ENCODE results near the gene PRKCE.

The PRKCE gene

DNA sequence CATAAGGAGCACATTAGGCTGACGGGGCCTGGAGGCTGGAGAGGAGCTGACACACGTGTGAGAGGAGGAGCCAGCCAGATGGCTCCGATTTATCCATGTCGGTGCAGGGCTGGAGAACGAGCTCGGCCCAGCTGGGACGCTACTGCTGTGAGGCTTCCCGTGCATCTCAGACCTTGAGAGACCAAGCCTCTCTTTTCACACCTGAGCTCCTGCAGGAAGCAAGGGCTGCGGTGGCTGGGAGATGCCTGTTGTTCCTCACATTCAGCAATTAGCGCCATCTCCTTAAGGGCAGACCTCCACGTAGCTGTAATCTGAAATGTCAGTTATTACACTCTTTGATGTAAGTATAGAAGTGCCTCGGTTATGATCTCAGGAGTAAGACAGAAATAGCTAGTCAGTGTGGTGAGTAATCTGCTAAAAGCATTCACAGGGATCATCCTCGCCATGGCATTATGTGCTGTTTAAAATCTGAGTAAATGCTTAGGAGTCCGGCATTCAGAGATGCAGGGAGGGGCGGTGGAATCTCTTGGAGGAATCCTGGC is 107.9 kb downstream of the PRKCE start:
- DNase-seq: no peak

DNA sequence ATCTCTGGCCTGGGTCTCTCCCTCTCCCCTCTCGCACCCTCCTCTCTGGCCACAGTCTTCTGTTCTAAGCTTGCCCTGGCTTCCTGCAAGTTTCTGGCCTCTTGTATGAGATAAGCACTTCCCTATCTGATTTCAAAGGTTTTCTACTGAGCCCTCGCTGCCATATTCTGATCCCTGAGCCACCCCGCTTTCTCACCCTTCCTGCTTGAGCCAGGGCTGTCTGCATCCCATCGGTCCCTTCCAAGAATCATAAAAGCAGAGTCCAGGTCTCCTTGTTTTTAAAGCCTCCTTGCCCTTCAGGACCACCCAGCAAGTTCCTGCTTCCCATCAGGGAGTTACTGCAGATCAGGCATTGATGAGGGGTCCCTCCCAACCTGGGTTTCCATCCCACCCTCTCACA is 110.2 kb downstream of the PRKCE start:
- DNase-seq: no peak

DNA sequence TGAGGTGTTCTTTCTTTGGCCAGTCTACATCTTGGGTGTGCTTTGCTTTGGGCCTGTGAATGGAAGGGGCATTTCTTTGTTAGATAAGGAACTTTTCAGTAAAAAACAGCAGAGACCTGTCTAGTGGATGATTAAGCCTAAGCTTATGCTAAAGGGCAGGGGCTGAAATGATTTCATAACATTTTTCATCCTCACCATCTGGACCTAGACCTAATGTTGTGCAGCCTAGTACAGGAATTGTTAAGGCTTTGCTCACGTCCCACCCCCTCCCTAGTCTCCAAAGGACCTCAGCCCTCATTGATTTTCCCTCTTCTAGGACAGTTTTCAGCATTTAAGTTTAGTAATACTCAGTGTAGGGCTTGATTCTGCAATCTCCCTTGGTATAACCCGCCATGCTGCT is 111.8 kb downstream of the PRKCE start:
- no peak for DNase-seq

DNA sequence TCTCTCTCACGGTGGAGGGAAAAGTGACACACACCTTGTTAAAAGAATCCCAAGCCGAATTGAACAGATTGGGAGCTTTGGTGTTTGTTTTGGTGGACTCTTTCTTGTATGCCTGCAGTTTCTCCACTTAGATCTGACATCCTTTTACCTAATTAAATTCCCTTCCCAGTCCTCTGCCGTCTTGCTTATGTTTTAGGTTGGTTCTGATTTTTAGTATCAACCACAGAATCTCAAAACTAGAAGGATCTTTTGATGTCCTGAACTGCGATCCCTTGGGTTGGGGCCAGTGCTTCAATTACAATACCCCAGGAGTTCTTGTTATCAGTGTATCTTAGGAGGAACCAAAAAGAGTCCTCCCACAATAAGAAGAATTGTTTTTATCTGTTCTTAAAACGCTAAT is 112.3 kb downstream of the PRKCE start:
- DNase-seq: no peak

DNA sequence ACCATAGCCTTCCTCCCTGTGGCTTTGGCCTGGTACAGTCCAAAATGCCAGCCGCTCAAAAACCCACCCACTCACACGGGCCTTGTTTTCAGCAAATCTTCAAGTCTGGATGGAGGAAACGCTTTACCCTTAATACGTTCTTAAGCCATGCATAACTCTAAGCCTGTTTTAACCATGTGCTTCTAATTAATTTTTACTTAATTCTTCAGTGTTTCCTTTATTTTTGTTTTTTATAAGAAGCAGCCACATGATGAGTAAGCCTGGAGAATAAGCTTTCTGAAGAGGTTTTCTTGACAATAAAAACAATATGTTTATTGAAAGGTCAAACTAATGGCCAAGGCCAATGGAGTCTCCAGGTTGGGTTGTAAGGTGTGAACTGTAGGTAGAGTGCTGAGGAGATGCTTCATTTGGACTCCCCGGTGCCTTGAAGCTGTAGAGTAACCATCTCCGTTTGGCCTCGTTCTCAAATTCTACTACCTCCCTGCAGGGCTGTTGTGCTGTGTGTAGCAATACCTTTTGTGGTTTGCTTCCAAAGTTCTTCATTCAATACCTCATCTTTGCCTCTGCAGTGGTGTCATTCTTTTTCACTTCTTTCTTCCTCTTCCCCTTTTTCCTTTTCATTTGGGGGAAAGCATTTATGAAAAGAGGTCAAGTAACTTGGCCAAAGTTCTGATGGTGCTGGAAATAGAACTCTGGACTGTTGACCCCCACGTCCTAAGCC is 113.7 kb downstream of the PRKCE start:
- DNase-seq: no peak

DNA sequence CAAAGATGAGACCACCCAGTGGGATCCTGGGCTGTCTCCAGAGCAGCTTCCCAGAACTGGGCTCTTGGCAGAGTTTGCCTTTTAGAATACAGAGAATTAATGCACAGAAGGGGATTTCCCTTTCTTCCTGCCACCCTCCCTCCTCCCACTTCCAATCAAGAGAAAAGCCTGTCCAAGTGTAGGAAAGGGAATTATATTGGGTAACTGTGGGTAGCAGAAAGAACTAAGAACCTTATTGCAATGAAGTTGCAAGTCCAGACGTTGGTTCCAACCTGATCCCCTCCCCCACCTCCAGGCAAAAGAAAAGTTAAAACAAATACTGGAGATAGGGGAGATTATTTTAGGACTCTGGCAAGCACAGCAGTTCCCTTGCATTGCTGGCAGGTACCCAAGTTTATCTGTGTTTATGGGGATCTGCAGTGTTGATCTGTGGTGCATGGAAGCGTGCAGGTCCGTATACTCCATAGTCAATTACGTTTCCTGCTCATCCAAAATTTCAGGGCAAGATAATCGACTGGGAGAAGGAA is 114.3 kb downstream of the PRKCE start:
- no peak for DNase-seq

DNA sequence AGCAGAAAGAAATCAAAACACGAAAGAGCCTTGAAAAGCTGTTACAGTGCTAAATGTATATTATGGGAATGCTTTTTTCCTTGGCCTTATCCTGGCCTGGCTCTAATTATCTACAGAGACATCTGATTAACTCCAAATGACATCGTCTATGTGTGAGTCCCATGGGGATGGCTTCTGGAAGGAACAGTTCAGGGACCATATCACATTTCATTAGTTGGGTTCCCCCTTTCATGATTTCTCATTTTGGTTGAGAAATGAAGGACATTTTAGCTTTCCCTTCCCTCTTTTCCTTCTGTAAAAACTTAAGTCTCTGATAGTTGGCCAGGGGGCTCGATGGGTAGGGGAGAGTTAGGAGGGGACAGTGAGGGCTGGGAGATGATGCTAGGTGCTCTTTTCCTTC is 116.7 kb downstream of the PRKCE start:
- no peak for DNase-seq

DNA sequence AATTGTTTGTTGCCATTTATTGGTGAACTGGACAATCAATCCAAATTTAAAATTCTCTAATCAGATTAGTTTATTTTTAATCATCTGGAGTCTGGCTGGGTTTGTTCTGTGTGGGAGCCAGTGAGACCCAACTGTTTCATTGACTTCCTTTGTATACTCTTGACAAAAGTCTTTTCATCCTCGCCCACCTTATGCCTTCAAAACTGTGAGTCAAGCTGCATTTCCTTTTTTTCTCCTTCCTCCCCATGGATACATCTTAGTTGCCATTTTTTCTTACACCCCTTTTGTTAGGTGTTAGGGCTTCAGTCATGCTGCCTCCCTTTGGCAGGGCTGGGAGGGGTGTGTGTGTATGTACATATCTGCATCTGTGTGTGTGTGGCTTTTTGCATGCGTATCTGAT is 117.6 kb downstream of the PRKCE start:
- no peak for DNase-seq

DNA sequence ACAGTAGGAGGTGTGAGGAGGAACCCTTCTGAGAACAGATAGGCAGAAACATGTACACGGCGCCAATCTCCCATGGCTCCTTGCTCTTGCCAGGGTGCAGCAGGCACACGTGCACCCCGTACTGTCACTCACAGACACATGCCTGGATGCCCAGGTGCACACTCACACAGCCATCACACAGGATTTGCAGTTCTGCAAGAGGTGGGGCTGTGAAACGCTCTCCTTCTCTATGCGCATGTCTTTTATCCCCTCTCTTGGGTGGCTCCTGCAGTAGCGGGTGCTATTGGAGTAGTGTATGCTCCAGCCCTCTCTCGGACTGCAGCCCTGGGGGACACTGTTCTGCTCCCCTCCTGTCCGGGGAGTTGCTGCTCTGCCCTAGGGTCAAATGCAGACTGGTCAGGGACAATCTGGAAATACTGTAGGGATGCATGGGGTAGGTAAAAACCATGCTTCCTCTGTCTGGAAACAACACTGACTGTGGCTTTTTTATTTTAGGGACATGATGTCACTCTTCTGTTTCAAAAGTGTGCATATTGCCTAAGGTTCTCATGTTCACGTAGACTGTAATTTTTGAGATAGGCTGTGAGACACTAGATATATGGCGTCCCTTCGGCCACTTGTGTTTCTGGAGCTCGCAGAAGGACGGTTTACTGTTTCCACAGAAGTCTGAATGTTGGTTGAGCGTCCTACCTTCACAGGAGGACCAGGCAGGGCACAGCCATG is 118.5 kb downstream of the PRKCE start:
- DNase-seq: no peak

DNA sequence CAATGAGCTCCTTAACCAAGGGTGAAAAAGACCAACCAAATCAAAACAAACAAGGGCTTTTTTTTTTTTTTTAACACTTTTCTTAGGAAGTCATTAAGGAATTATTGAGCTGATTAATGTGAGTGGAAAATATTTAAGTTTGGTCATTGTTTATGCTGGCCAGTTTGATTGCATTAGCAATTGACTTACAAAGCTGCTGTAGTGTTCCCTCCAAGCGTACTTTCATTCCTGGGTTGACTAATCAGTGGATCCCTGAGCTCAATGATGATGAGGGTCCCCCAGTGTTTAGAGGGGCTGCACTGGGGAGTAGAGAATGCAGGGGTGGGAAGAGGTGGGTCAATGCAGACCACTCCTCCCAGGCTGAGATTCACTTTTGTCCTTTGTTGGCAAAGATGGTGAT is 119.3 kb downstream of the PRKCE start:
- DNase-seq: no peak

DNA sequence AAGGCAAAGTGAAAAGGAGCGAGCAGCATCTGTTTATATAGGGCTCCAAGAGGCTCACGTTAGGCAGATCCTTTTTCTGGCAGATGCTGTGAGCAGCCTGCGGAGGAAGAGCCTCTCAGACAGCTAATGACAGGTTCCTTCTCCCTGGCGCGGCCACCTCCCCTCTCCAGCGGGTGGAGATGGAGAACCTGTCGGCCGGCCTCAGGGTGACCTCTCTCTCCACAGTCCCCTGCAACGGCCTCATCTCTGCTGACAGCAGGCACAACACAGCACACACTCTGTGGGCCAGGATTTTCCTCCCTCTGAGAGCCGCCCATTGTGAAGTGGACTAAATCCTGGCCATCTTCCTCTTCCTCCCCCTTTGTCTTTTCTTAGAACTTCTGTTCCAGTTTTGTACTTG is 119.8 kb downstream of the PRKCE start:
- no peak for DNase-seq

DNA sequence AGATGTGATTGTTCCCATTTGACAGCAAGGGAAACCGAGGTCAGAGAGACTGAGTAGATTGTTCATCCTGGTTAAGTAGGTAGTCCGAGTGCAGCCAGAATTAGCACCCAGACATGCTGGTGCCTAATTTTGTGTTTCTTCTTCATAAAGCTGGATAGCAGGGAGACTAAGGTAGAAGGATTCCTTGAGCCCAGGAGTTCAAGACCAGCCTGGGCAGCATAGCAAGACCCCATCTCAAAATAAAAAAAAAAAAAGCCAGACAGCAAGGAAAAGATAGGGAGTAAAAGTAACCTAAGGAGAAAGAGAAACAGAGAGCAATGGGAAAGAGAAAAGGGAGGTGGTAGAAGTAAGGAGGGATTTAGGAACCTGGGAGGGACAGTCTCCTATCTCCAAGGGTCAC is 120.6 kb downstream of the PRKCE start:
- no peak for DNase-seq

DNA sequence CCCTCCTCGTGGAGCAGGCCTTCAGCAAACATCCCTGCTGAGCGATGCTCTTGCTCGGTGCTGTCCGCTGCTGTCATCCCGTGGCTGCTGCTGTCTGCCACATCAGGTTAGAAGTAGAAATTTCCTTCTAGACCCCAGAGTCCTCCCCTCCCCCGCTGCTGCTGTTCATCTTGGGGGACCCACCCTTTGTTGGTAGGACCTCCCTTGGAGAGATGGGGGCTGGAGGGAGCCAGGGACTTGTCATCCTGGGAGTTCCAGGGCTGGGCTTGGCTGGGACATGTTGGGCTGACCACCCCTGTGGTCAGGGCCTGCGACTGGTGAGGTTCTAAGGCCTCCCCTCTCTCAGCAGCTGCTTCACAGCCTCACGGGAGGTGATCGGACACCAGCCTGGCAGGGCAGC is 122.4 kb downstream of the PRKCE start:
- DNase-seq: no peak

DNA sequence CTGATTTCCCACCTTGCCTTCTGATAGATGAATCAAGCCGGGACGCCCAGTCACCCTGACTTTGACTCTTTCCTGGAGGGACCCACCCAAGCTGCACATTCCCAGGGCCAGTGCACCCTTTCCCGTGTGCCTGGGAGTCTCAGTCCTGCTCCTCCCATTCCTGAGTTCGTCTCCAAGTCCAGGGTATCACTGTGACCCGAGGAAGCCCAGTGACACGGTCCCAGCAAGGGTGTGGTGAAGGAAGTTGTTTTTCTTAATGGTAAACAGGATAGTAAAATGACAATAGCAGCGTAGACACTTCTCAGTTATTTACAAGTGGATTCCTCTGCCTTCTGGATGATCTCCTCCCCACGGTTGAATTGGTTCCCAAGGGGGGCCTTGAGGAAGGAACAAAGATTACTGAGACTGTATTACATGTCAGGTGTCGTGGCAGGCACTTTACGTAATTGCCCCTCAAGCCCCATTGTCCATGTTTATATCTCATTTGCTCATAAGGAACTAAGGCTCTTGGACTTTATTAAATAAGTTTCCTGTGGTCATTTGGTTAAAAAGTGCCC is 123.3 kb downstream of the PRKCE start:
- DNase-seq: no peak

DNA sequence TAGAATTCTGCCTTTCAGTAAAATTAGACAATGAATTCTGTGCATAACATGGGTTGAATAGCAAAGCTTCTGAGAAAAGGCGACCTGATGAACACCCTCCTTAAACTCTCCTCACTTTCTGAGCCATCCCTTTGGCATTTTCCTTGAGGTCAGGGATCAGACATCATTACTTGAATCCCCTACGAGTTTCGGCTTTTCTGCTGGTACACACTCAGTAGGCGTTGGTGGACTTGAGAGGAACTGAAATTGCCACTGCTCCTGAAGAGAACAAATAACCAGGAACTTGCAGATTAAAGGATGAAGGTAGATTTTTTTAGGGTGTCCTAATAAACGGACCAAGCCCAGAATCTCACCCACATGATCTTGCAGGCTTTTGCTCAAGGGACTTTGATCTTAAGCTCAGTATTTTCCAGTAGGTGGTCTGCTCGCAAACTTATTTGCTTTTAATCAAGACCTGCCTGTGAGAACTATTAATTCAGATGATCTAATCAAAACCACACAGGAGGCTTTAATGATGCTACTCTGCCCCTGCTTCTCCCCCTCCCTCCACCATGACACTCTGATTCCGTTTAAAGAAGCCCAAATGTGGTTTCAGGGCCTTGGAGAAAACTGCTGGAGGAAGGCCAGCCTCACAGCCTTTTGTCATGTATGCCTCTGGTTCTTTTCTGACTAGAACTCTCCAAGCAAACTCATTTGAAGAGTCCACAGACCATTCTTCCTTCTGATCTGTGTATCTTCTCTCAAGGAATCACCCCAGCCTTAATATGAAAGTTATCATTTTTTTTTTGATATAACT is 124.9 kb downstream of the PRKCE start:
- DNase-seq: no peak

DNA sequence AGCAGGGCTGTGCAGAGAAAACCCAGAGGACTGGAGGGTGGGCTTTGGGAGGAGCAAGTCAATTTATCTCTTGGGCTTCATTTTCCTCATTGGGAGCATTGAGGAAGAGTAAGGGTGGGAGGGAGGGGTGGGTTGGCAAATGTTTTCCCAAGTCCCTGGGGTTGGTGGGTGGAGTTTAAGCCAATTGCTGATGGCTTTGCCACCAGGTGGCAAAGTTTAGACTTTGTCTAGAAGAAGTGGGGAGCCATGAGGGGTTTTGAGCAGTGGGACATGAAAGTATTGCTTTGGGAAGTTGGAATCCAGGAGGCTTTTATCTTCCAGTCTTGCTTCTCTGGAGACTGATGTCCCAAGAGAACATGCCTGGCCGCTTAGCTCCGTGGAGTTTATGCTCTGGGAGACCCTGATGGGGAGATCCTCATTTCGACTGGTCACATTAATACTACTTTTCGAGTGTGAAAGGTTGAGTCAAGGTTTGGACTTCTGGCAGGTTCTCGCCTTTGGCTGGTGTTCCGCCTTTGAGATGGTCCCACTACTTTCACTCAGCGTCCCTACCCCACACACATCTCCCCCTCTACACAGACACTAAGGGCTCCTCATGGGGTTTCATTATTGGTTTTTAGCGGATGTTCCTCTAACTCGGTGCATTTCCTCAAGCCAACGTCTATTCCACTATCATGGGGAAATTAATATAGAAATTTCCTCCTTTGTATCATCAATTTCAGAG is 126.7 kb downstream of the PRKCE start:
- DNase-seq: no peak

DNA sequence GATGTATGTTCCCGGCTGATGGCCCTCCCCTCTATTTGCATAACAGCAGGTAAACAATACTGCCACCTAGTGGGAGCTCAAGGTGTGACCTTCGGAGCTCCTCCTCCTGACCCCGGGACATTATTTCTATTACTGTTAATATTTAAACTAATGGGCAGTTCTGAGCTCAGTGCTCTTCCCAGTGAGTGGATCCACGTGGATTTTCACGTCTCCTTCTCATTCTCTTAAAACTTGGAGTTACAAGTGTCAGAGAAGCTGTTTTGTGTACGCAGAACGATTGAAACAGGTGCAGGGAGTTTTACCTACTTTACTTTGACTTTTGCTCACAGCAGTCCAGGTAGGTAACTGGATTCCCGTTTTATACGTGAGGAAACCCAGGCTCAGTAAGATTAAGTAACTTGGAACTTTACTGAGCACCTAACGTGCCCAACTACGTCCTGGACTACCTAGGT is 127.3 kb downstream of the PRKCE start:
- DNase-seq: peak; percentile 84

DNA sequence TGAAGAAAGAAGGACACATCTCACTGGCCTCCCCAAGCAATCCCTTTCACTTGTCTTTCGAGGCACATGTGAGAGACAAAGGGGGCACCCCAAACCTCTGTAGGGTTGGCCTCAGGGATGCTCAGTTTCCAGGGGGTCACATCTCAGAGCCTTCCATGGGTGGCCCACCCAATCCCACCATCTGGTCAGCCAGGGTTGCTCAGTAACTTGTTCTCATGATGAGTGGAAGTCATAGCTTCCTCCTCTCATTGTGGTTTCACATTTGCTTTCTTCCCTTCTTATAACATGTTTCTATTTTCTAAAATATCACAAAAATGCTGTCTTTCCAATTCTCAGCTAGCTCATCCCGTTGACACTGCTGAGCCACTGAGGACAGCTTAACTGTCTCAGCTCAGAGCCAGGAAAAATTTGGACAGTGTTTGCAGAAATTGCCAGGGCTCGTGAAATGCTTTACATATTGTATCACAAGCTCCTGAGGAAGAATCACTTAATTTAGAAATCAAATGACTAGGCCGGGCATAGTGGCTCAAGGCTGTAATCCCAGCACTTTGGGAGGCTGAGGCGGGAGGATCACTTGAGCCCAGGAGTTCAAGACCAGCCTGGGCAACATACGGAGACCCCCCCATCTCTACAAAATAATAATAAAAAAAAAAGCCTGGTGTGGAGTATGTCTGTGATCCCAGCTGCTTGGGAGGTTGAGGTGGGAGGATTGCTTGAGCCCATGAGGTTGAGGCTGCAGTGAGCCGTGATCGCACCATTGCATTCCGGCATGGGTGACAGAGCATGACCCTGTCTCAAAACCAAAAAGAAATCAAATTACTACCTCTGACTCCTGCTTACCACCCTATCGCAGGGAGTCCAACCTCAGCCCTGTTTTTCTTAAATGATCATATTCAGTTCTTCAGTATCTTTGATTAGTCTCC is 129.3 kb downstream of the PRKCE start:
- no peak for DNase-seq

DNA sequence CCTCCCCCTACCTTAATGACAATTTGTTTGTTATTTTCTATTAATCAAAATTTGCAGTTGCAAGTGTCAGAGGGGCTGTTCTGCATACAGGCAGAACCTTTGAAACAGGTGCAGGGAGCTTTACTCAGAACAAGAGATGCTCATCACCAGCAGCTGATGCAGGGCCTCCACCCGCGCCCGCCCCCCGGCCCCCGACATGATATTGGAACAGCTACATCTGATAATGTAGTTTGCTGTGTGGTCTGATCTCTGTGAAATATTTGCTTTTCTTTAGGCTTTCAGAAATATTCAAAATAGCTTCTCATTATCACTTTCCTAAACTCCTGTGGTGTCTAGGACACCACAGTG is 130.0 kb downstream of the PRKCE start:
- no peak for DNase-seq

DNA sequence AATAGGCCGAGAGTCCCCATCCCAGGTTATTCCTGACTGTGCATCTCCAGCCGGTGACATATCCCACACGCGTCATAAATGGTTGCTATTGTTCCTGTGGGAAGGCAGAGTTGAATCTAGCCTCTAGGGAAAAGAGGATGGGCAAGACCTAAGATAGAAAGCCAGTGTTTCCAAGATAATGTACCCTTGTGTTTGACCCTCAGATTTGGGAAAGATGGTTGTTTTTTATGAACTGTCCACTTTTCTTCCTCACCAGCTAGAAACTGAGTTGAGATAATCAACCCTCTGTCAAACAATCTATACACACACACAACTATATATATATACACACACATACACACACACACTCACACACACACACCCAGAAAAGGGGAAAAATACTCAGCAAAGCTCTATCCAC is 131.0 kb downstream of the PRKCE start:
- no peak for DNase-seq

DNA sequence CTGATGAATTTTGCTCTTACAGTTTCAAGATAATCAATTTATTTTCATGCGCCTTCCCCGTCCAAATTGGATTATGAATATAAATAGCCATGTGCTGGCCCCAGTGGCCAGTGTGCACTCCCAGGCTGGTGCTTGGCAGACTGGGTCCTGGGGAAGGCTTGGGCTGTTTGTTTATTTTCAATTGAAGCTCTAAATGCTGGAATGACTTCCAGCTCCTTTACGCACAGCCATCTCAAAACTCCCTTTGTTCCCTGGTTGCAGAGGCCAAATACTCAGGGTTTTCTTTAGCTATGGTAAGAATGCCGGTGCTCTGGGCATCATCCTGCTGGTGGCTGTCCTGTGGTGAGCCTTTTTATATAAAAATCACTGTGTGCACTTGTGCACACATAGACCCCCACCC is 131.5 kb downstream of the PRKCE start:
- DNase-seq: no peak
